GM21529 (cell line): ENCODE results near the gene SLC46A1.

Source experiments
- ATAC-seq: cut with Tn5 transposase; IDR thresholded peaks from one replicate; pipeline ENCODE4 v1.9.1; 2021; ENCODE audit not compliant: unreplicated experiment

Gene SLC46A1

DNA sequence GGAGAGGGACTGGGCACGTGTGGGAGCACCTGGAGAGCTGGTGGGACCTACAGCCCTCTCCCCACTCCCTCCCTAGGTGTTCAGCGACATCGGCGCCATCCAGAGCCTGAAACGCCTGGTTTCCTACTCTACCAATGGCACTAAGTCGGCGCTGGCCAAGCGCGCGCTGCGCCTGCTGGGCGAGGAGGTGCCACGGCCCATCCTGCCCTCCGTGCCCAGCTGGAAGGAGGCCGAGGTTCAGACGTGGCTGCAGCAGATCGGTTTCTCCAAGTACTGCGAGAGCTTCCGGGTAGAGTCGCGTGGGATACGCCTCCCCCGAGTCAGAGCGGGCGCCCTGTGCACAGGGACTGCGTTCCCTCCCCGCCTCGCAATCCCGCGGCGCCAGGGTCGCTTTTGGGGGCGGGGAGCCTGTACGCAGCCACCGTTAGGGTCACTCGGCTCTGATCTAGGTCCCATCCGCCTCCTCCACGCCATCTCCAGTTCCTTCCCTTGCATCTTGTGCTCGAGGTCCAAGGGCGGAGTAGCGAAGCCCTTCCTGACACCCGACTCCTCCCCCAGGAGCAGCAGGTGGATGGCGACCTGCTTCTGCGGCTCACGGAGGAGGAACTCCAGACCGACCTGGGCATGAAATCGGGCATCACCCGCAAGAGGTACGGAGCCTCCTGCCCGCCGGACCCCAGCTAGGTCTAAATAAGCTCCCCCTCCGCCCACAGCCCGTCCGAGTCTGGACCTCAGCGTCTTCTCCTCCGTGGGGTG, 21.6 kb downstream of the SLC46A1 start:
- ATAC-seq: peak; percentile 56

DNA sequence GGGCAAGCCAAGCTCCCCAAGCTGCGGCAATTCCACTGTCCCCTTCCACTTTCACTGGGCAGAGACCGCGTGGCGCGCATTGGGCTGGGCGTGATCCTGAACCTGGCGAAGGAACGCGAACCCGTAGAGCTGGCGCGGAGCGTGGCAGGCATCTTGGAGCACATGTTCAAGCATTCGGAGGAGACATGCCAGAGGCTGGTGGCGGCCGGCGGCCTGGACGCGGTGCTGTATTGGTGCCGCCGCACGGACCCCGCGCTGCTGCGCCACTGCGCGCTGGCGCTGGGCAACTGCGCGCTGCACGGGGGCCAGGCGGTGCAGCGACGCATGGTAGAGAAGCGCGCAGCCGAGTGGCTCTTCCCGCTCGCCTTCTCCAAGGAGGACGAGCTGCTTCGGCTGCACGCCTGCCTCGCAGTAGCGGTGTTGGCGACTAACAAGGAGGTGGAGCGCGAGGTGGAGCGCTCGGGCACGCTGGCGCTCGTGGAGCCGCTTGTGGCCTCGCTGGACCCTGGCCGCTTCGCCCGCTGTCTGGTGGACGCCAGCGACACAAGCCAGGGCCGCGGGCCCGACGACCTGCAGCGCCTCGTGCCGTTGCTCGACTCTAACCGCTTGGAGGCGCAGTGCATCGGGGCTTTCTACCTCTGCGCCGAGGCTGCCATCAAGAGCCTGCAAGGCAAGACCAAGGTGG, 24.7 kb downstream of the SLC46A1 start:
- no peak for ATAC-seq

DNA sequence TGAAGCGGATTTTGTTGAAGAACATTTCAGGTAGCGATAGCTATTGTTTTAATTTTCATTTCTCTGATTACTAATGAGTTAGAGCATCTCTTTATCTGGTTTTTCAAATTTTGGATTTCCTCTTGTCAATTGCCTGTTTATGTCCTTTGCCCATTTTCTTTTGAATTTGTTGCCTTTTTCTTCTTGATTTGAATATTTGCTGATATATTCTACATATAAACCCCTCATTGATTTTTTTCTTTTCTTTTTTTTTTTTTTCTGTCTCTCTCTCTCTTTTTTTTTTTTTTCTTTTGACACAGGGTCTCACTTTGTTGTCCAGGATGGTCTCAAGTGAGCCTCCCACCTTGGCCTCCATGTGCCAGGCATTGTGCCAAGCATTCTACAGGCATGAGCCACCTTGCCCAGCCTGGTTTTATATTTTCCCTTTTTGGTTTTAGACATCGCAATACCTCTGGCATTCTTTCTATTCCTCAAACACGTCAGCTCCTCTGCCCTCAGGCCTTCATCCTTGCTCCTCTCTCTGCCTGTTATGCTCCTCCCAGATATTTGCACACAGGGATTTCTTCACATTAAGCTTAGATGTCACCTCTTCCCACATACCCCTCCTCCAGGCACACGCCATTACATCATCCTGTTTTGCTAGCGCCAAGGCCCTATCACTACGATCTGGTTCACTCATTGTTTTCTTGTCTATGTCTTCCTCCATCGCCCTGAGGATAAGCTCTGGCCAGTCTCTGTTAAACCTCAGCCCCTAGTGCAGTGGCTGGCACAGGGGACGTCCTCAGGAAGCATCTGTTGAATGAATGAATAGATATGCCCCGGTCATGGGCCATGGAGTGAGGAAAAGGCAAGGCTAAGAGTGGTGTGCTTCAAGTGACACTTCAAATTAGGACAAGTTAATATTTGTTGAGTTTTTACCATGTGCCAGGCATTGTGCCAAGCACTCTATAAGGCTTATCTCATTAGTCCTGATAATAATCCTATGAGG, 25.9 kb downstream of the SLC46A1 start:
- no peak for ATAC-seq

DNA sequence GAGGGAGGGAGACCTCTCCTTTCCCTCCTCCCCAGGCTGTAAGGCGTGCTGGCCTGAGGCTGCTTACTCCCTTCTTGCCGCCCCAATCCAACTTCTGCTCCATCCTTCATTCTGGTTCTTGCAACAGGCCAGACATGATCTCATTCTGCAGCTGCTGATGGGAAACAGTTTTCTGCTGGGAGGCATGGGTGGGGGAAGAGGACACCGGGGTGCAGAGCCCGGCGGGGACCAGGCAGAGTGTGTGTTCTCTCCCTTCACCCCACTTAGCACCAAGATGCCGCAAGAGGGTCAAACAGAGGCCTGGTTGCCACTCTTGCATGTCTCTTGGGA, 33.1 kb downstream of the SLC46A1 start:
- ATAC-seq: no peak

DNA sequence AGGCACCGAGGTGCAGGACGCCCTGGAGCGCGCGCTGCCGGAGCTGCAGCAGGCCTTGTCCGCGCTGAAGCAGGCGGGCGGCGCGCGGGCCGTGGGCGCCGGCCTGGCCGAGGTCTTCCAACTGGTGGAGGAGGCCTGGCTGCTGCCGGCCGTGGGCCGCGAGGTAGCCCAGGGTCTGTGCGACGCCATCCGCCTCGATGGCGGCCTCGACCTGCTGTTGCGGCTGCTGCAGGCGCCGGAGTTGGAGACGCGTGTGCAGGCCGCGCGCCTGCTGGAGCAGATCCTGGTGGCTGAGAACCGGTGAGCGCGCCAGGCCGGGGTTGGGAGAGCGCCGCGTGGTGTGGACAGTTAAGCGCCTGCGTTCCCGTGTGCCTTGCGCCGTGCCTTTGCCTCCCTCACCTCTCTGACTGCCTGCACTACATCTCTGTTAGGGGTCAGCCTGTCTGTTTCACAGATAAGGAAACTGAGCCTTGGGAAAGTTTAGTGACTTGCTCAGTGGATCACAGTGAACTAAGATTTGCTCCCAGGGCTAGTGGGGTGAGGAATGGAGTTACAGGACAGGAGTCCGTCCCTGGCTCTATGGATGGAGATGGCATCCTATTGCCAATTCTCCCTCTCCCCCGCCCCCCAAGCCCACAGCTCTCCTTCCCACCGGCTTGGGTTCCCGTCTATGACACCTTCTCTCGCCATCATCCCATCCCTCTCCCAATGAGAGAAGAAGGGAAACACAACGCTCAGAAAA, 33.6 kb downstream of the SLC46A1 start:
- peak; percentile 24 for ATAC-seq

DNA sequence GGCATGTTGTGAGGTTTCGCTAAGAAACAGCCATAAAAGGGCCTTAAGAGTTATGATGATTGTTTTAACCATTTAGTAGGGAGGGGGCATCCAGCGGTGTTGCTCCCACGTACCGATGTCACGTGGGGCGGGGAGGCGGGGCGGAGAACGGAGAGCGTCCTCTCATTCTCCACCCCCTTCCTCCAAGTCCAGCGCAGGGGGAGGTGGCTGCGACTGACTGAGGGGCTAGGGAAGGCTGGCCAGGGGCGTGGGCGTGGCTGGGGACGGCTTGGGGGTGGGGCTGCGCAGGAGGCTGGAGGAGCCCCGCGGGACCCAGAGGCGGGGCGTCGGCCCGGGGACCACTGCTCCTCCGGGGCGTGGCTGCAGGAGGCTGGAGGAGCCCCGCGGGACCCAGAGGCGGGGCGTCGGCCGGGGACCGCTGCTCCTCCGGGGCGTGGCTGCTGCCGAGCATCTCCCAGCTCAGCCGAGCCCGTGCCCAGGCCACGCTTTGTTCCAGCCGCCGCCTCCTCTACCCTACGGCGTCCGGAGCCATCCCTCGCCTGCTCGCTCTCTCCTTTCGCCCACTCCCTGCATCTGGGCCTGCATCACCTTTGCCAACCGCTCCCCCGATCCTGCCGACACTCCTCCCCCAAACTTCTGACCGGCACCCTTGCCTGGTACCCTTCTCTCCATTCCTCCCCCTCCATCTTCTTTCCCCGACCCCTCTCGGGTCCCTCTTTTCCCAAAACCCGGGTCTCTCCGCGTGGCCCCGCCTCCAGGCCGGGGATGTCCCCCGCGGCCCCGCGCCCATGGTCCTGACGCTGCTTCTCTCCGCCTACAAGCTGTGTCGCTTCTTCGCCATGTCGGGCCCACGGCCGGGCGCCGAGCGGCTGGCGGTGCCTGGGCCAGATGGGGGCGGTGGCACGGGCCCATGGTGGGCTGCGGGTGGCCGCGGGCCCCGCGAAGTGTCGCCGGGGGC, 34.5 kb downstream of the SLC46A1 start, which contains the start of gene SARM1:
SARM1 (plus strand) TSS at position 450 of the 958 bp plus-strand sequence; CDS start at position 789, 339 bp downstream.
- peak; percentile 67 for ATAC-seq

DNA sequence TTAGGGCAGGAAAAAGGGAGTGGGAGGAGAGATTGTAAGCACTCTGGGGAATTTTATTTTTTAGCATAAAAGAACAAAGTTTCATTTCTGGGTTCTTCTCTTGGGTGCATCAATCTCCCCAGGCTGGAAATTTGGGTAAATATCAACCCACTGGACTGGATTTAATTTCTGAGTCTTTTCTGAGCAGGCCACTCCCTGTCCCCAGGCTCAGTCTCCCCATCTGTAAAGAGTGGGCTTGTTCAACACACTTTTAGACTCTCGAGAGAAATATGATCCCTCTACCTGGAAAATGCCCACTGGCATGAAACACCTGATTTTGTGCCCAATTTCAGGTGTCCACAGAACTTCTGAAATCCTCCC, 35.3 kb downstream of the SLC46A1 start:
- ATAC-seq: no peak

DNA sequence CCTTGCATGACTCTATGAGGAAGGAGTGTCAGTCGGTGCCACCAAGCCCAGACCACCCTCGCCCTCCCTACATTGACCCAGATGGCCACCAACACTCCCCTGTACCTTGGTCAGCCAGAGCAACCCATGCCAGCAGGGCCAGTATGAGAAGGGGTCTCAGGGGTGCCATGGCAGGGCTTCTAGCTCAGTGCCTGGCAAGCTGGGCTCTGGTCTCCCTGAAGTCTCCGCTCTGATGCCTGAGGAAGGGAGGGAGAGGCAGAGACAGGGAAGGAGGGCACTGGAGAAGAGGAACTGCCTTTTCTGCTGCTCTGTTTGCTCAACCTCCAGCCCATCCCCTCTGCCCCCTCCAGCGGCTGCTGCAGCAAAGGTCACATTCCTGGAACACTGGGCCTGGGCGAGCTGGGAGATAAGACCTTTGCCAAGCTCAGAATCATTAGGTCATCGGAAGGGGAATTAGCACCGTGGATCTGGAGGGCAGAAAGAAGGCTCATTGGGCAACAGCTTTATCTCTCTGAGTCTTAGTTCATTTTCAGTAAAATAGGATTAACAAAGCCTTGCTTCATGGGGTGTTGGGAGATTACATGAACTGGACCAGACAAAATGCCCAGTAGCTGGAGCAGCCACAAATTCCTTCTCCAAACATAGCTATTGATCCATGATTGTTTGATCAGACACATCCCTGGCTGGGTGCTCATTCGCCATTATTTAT, 35.8 kb downstream of the SLC46A1 start, which contains the start of gene VTN:
VTN (minus strand) TSS at position 273 of the 709 bp plus-strand sequence; CDS start at position 169, 104 bp downstream.
- no peak for ATAC-seq

DNA sequence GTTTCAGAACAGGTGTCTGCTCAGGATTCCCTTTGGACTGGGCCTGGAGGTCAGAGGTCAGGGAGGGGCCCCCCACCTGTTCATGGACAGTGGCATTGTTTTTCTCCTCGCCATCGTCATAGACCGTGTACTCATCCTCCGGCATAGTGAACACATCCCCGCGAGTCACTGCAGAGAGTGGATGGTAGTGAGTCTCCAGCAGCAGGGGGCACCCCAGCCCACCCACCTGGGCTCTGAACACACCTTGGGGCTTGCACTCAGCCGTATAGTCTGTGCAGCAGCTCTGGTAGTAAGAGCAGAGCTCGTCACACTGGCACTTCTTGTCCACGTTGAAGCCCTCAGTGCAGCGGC, 36.4 kb downstream of the SLC46A1 start:
- no peak for ATAC-seq

DNA sequence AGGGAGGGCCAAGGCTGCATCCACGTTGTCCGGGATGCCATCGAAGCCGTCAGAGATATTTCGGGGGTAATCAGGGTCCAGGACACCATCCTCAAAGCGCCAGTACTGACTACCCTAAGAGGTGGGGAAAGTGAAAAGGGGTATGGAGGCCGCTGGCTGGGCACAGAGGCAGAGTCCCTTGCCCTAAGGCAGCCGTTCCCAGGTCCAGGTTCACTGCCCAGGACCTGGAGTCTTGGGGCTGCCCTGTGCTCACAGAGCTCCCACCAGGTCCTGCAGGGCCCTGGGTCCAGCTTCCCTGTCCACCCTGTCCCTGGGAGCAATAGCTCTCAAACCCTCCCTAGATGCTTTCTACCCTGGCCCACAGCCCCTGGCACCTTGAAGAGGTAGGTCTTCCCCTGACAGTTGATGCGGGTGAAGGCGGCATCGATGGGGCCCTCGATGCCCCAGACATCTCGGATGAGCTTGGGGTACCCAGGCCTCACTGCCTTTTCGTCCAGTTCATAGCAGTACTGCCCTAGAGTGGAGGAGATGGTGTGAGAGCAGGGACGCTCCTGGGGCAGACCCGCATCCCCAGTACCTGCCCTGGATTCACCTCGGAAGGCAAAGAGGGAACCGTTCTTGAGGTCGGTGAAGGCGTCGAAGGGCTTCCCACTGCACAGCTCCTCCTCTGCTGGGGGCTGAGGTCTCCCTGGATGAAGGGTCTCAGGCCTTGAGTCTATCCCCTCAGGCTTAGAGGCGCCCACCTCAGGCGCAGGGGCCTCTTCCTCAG, 36.9 kb downstream of the SLC46A1 start:
- ATAC-seq: no peak

DNA sequence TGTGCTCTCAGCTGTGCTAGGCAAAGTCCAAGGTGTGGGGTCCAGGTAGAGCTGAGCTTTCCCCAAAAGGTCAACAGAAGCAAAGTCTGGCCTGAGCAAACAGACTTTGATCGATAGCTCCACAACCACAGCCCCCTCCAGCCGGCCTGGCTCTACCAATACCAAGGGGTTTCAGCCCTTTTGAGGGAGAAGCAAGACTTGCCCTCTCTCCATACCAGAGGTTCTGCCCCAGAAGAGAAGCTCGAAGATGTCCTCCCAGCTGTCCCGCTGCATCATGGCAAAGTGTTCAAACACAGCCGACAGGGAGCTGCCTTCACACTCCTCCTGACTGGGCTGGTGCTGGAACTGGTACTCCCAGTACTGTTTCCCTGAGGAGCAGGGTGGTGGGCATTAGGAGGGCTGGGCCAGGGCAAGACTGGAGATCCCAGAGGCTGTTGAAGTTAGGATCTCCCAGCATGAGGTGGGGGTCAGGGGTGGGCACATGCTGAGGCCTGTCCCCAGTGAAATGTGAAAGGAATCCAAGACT, 37.6 kb downstream of the SLC46A1 start:
- no peak for ATAC-seq

DNA sequence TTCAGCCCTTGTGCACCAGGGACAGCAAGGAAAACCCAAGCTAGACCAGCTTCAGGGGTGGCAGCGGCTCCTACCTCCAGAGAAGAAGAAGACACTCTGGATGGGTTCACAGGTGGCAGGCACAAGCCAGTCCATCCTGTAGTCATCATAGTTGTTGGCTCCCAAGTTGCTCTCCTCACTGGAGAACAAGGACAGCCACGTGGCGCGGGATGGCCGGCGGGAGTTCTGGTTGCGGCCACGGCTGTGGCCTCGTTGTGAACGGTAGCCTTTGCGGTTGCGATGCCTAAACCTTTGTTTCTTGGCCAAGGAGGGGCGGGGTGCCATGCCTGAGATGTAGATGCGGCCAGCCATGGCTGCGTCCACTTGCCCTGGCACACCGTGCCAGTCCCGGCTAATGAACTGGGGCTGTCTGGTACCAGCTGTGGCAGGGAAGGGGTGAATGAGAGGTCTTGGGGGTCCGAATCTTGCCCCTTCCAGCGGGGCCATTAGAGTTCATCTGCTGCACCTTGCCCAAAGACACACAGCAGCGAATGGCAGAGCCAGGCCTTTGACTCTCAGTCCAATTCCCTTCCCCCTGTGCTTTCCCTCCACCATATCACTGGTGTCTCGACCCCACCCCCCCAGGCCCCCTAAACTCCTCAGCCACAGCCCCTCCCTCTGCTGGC, 38.2 kb downstream of the SLC46A1 start:
- no peak for ATAC-seq

DNA sequence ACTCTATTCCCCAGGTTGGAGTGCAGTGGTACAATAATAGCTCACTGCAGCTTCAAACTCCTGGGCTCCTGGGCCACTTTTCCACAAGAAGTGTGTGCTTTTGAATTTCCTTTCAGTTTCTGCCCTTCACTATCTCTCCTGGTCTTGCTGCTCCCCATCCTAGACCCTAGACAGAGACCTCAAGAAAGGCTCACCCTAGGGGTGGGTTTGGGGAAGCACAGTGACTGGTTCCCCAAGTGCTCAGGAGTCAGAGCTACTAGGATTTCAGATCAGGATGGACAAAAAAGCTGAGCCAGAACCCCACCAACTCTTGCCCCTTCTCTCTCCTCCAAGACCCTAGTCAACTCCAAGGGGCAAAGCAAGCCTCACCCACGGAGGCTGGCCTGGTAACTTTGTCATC, 39.4 kb downstream of the SLC46A1 start:
- no peak for ATAC-seq

DNA sequence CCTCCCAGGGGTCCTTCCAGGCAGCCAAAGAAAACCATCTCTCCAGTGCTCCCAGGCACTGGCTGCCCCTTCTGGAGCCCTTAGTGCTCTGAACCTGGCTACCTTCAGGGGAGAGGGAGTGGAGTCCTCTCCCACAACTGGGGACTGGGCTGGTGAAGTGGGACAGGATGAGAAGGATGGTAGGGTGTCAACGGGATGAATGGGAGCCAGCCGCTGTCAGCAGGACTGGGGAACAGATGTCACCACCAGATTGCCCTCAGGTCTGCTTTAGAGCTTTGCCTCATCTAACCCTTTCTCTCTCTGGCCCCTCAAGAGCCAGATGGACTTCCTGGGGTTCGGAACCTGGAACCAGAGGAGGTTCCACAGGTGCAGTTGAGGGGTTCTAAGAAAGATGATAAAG, 40.5 kb downstream of the SLC46A1 start:
- ATAC-seq: no peak

DNA sequence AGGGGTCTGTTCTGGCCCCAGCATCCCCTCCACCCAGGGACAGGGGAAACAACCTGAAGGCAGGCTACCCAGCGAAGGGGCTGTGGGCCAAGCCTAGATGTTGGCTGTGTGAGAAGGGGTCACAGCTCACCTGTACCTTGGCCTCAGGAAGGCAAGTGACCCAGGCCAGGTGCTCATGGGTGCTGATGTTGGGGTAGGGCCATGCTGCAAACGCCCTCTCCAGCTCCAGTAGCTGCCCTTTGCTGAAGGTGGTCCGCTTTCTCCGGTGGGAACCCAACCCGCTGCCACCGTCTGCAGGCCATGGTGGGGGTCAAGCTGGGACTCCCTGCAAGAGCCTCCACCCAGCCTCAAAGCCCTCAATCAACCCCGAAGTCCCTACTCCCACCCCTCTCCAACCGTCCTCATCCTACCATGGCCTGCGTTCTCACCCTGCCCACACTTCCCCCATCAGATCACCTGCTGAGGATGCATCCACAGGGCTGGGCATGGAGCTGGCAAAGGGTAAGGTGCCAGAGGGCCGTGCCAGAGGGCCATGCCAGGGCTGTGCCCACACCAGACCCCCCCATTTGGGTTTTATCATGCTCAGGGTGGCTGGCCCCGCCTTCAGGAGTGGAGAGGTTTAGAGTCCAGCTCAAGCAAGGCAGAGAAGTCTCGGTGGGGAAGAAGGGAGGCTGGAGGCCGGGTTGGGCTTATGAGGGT, 41.2 kb downstream of the SLC46A1 start, which contains the start of gene SEBOX:
SEBOX (minus strand) TSS at position 535 of the 699 bp plus-strand sequence; CDS start at position 487, 48 bp downstream.
- ATAC-seq: no peak

DNA sequence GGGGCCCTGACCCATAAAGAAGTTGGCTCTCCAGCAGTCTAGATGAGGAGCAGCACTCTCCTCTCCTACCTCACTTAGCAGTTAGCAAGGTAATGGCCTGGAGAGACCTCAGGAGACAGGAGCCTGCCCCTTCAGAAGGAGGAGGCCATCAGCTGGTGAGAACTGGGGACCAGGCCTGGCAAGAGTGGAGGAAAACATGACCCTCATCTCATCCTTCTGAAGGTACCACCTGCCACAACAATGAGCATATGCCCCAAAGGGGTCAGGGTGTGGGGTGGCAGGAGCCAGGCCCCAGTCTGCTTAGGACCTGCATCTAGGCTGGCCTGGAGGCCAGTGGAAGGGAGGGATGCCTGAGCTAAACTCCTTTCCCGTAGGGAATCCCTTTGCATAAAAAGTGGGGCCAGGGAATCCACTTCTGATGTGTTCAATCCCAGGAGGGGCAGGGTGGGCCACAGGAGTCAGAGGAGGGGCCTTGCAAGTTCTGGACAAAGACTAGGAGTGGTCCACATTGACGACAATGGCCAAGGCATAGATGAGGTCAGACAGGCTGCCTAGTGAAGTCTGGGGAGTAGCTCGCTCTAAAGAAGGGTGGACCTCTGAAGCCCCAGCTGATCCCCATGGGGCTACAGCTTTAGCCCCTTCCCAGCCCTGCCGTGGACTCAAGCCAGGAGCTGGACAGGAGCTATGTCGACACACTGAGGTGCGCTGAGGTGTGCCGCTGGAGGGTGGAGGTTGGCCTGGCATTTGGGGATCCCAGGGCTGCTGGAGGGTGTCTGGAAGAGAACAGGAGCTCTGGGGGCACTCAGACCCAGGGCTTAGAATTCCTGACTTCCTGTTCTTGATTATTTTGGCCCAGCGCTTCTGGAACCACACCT, 42.0 kb downstream of the SLC46A1 start:
- ATAC-seq: no peak
